Measurements from ENCODE around the gene NTRK3. TPM values are rescaled to one million over a fixed set of nuclear protein-coding genes. Genes with fewer than 3 reads are reported as not detected.
"Not testable (repeated sequence)": the region's sequence is repeated elsewhere in the genome, so short reads cannot be mapped to it uniquely, and the experiment has no call there.

NTRK3 gene
- total RNA-seq, 2 experiments from 2014 or later, result not detected

DNA sequence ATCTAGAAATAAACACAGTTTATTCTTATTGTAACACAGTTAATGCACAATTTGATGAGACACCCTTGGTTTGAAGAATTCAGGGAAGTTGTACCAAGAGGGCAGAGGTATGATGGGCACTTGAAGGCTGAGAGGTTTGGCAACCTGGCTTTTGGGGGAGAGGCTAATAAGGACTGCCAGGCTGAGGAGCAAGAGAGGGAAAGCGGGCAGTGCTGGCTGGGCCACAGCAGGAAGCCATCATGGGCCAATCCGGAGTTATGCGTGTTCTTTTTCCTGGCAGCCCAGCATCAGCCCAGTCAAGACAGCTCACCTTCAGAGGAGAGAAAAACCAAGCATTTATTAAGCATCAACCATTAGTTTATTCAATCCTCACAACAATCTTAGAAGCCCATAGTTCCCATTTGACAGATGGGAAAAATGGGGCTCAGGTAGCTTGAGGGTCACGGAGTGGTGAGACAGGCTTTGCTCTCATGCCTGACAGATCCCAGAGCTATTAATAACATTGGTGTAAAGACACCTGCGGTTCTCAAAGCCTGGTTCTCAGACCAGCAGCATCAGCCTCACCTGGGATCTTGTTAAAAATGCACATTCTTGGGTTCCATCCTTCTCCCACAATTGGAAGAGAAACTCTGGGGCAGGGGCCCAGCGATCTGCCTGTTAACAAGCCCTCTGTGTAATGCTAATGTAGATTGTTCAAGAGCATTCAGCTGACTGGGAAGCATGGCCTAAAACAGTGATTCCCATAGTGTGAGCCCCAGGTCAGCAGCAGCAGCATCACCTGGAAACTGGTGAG, 183.7 kb downstream of the NTRK3 start:
- TF ChIP-seq, protein P1, sequence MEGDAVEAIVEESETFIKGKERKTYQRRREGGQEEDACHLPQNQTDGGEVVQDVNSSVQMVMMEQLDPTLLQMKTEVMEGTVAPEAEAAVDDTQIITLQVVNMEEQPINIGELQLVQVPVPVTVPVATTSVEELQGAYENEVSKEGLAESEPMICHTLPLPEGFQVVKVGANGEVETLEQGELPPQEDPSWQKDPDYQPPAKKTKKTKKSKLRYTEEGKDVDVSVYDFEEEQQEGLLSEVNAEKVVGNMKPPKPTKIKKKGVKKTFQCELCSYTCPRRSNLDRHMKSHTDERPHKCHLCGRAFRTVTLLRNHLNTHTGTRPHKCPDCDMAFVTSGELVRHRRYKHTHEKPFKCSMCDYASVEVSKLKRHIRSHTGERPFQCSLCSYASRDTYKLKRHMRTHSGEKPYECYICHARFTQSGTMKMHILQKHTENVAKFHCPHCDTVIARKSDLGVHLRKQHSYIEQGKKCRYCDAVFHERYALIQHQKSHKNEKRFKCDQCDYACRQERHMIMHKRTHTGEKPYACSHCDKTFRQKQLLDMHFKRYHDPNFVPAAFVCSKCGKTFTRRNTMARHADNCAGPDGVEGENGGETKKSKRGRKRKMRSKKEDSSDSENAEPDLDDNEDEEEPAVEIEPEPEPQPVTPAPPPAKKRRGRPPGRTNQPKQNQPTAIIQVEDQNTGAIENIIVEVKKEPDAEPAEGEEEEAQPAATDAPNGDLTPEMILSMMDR (IDR thresholded peaks at IDR 0.05), result no peak
- H3K4me1 Mint-ChIP-seq (ENCODE audit: low read depth), result no peaks in the 10 kb centered on the region
- POLR2A ChIA-PET, result no interaction called here
- no peak for ATAC-seq
- H3K27me3 Mint-ChIP-seq, result no peaks in the 10 kb centered on the region
- intact Hi-C loops (cut with micrococcal nuclease), result no loop called here
- no peak for DNase-seq
- H3K27ac Mint-ChIP-seq, result no peak overlapping the region
- no peaks in the 10 kb centered on the region for H3K36me3 Mint-ChIP-seq (ENCODE audit: low read depth)
- no peak overlapping the region for H3K4me3 Mint-ChIP-seq
- CTCF ChIA-PET, result no interaction called here
- no peaks in the 10 kb centered on the region for H3K9me3 Mint-ChIP-seq

DNA sequence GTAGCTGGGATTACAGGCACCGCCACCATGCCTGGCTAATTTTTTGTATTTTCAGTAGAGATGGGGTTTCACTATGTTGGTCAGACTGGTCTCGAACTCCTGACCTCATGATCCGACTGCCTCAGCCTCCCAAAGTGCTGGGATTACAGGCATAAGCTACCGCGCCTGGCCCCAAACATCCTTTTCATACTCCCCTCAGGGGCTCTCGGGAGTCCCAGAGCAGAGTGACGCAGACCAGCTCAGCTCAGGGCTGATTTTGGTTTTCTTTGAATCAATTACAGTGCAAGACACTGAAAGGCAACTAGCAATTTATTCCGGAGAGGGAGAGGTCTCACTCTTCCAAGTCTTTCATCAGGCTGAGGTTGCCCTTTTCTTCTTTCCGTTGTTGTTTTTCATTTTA, 184.4 kb downstream of the NTRK3 start:
- H3K9me3 Mint-ChIP-seq; H3K36me3 Mint-ChIP-seq (ENCODE audit: low read depth); H3K4me1 Mint-ChIP-seq (ENCODE audit: low read depth); ATAC-seq; POLR2A ChIA-PET; DNase-seq; H3K27ac Mint-ChIP-seq; H3K27me3 Mint-ChIP-seq; H3K4me3 Mint-ChIP-seq; CTCF ChIA-PET; intact Hi-C loops (cut with micrococcal nuclease): not testable (repeated sequence)

DNA sequence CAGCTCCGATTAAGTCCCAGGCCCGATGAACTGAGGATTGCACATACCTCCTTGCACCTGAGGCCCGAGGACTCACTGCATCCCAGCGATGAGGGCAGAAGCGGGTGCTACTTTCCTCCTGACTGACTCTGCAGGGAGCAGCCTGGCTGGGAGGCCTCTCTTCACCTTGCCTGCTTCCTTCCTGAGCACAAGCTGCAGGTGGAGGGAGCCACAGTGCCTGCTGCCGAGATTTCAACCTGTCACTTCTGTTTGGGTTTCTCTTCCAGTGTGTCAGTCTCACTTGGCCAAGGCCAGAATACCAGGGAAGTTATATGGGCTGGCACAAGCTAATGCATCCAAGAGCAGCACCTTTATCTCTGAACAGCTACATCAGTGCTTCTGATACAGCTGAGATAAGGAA, 185.4 kb downstream of the NTRK3 start:
- Mint-ChIP-seq H3K27ac (no peak overlapping the region), H3K4me1 (ENCODE audit: low read depth) (no peaks in the 10 kb centered on the region), H3K27me3 (peaks cover 3% of the 10 kb centered on the region), H3K9me3 (no peaks in the 10 kb centered on the region), H3K36me3 (ENCODE audit: low read depth) (no peaks in the 10 kb centered on the region), H3K4me3 (no peak overlapping the region)
- intact Hi-C loops (cut with micrococcal nuclease), result no loop called here
- no peak for ATAC-seq
- CTCF ChIA-PET, result no interaction called here
- POLR2A ChIA-PET, result no interaction called here
- TF ChIP-seq, protein P1 (IDR thresholded peaks at IDR 0.05), result no peak
- no peak for DNase-seq

DNA sequence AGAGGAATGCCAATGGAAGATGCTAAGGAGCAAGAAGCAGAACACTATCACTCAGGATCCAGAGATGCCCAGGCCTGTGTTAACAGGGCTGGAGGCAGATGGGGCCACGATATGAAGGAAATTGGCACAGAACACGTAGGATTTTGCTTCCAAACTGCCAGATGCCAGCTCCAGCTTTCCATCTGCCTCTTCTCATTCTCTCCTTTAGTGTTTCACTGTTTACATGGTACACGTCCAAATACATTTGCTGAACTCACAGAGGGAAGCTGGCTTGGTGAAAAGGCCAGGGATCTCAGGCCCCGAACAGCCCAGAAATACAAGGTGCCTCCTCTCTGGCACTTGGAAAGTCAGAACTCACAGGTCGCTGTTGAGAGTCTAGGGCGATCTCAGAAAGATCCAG, 187.0 kb downstream of the NTRK3 start:
- Mint-ChIP-seq H3K4me1 (ENCODE audit: low read depth) (no peaks in the 10 kb centered on the region), H3K4me3 (no peak overlapping the region), H3K9me3 (no peaks in the 10 kb centered on the region), H3K27ac (no peak overlapping the region), H3K36me3 (ENCODE audit: low read depth) (no peaks in the 10 kb centered on the region), H3K27me3 (peaks cover 3% of the 10 kb centered on the region)
- TF ChIP-seq, protein P1 (IDR thresholded peaks at IDR 0.05), result no peak
- ATAC-seq (no peak), DNase-seq (no peak)
- ChIA-PET CTCF (no interaction called here), POLR2A (no interaction called here)
- intact Hi-C loops (cut with micrococcal nuclease), result no loop called here

DNA sequence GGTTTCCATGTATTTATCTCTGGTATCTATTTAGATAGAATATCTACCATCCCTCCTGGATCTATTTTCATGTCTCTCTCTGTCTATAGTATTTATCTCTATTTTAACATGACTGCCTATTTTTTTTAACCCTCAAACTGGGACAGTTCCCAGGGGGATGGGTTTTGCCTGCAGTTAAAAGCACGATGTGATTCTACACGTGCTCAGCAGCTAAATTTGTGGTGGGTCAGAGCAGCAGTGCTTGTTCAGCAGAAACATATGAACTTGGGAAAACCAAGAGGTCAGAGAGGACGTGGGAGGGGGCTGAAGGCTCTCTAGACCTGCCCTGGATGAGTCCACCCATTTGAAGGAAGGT, 189.2 kb downstream of the NTRK3 start:
- Mint-ChIP-seq H3K27ac (no peak overlapping the region), H3K9me3 (no peaks in the 10 kb centered on the region), H3K4me3 (no peak overlapping the region), H3K4me1 (ENCODE audit: low read depth) (no peaks in the 10 kb centered on the region), H3K36me3 (ENCODE audit: low read depth) (no peaks in the 10 kb centered on the region), H3K27me3 (peaks cover 3% of the 10 kb centered on the region)
- ATAC-seq (no peak), DNase-seq (no peak)
- ChIA-PET POLR2A (no interaction called here), CTCF (no interaction called here)
- TF ChIP-seq, protein P1 (IDR thresholded peaks at IDR 0.05), result no peak
- intact Hi-C loops (cut with micrococcal nuclease), result no loop called here
